ENCODE measurements around the gene RBM17. TPM values are rescaled to one million over a fixed set of nuclear protein-coding genes. Genes with fewer than 3 reads are reported as not detected.

The RBM17 gene
- total RNA-seq, 1 donor from 2014 or later, result 33.2 TPM

GRCh38 chr10:6148908-6149307 is 60.1 kb downstream of the RBM17 start:
- Histone ChIP-seq H3K27me3 (ENCODE audit: control insufficient read depth, insufficient read depth, low read length) (no peaks in the 10 kb centered on the region), H3K4me3 (ENCODE audit: low read depth, low read length) (no peak overlapping the region), H3K36me3 (ENCODE audit: control insufficient read depth, insufficient read depth, low read length) (peaks cover 1% of the 10 kb centered on the region)
- TF ChIP-seq CTCF (IDR thresholded peaks at IDR 0.05; ENCODE audit: insufficient read depth, low read length, severe bottlenecking), result no peak
- DNase-seq (ENCODE audit: low read depth) (no peak), FAIRE-seq (no peak)

GRCh38 chr10:6151087-6151977 is 62.5 kb downstream of the RBM17 start:
- DNase-seq (ENCODE audit: low read depth) (peak; percentile 62), FAIRE-seq (peak; percentile 32)
- no peak overlapping the region for H3K4me3 ChIP-seq (ENCODE audit: low read depth, low read length)
- H3K36me3 ChIP-seq (ENCODE audit: control insufficient read depth, insufficient read depth, low read length), result peaks cover 1% of the 10 kb centered on the region
- TF ChIP-seq CTCF (IDR thresholded peaks at IDR 0.05; ENCODE audit: insufficient read depth, low read length, severe bottlenecking), result peak; percentile 80
- H3K27me3 ChIP-seq (ENCODE audit: control insufficient read depth, insufficient read depth, low read length), result no peaks in the 10 kb centered on the region

GRCh38 chr10:6153845-6154244 is 65.0 kb downstream of the RBM17 start:
- FAIRE-seq (no peak), DNase-seq (ENCODE audit: low read depth) (no peak)
- Histone ChIP-seq H3K36me3 (ENCODE audit: control insufficient read depth, insufficient read depth, low read length) (no peaks in the 10 kb centered on the region), H3K27me3 (ENCODE audit: control insufficient read depth, insufficient read depth, low read length) (no peaks in the 10 kb centered on the region), H3K4me3 (ENCODE audit: low read depth, low read length) (no peak overlapping the region)
- TF ChIP-seq CTCF (IDR thresholded peaks at IDR 0.05; ENCODE audit: insufficient read depth, low read length, severe bottlenecking), result no peak

- no peak for TF ChIP-seq CTCF (IDR thresholded peaks at IDR 0.05; ENCODE audit: insufficient read depth, low read length, severe bottlenecking)
- no peak for DNase-seq (ENCODE audit: low read depth)
- FAIRE-seq, result no peak
- Histone ChIP-seq H3K36me3 (ENCODE audit: control insufficient read depth, insufficient read depth, low read length) (no peaks in the 10 kb centered on the region), H3K4me3 (ENCODE audit: low read depth, low read length) (no peak overlapping the region), H3K27me3 (ENCODE audit: control insufficient read depth, insufficient read depth, low read length) (no peaks in the 10 kb centered on the region)
Measured at GRCh38 chr10:6154566-6154965, 65.7 kb downstream of the RBM17 start.

GRCh38 chr10:6158276-6158675 is 69.4 kb downstream of the RBM17 start:
- DNase-seq (ENCODE audit: low read depth) (no peak), FAIRE-seq (no peak)
- Histone ChIP-seq H3K36me3 (ENCODE audit: control insufficient read depth, insufficient read depth, low read length) (no peaks in the 10 kb centered on the region), H3K4me3 (ENCODE audit: low read depth, low read length) (no peak overlapping the region), H3K27me3 (ENCODE audit: control insufficient read depth, insufficient read depth, low read length) (no peaks in the 10 kb centered on the region)
- TF ChIP-seq CTCF (IDR thresholded peaks at IDR 0.05; ENCODE audit: insufficient read depth, low read length, severe bottlenecking), result no peak

Data from bronchial epithelial cell (primary cell).